B cell (primary cell): ENCODE measurements around the gene CALY. TPM values are rescaled to one million over a fixed set of nuclear protein-coding genes. Genes with fewer than 3 reads are reported as not detected.

Experiments
- ATAC-seq: fragments of 200-7000 bp; cut with Tn5 transposase; one replicate; pipeline ENCODE4 v1.10.0; 2021; ENCODE audit warnings: low read depth, mild to moderate bottlenecking, moderate number of reproducible peaks, moderate library complexity
- CTCF ChIA-PET: fragments of 350-600 bp; sonication (Branson Sonifier 250); formaldehyde crosslinking; loops from one replicate; lab custom pipeline; 2021; ENCODE audit warnings: antibody characterized with exemption, inconsistent platforms; lab: Charles Lee
- POLR2A ChIA-PET: fragments of 350-600 bp; sonication (Branson Sonifier 250); formaldehyde crosslinking; loops from one replicate; lab custom pipeline; 2021; ENCODE audit warnings: antibody characterized with exemption; lab: Charles Lee
- DNase-seq: peaks from one replicate; pipeline ENCODE4 v3.0.0; 2013
- H2AFZ ChIP-seq: 2 replicates; pipeline ENCODE4 v1.6.1; 2012; ENCODE audit warnings: mild to moderate bottlenecking, low read depth, low read length; ENCODE audit not compliant: insufficient read depth, poor library complexity, severe bottlenecking
- H3K27ac ChIP-seq, 2 donors: 1 replicate in 1 of 2; 2 replicates in 1 of 2; pipeline ENCODE4 v1.5.1; 2012 to 2013; ENCODE audit warnings: low read length in 2 of 2, mild to moderate bottlenecking in 2 of 2, moderate library complexity in 1 of 2
- H3K27me3 ChIP-seq, 4 experiments: fragments of 200-600 bp in 1 of 4; sonication (generic) in 1 of 4; replicated peaks in 1 of 4; 1 replicate in 2 of 4; 2 replicates in 2 of 4; pipeline versions ENCODE4 v1.6.1 to v1.7.0; 2013 to 2016; ENCODE audit warnings: low read length in 3 of 4, mild to moderate bottlenecking in 2 of 4, mixed read lengths in 1 of 4, moderate library complexity in 1 of 4; ENCODE audit not compliant: insufficient read depth in 4 of 4, control insufficient read depth in 3 of 4; ENCODE audit errors: control extremely low read depth in 1 of 4
- H3K36me3 ChIP-seq, 2 experiments: replicated peaks in 1 of 2; 1 replicate in 1 of 2; 2 replicates in 1 of 2; pipeline versions ENCODE4 v1.6.1 to v1.7.1; 2013; ENCODE audit warnings: low read length in 1 of 2; ENCODE audit not compliant: insufficient read depth in 2 of 2, control insufficient read depth in 1 of 2; ENCODE audit errors: control extremely low read depth in 1 of 2, extremely low read depth in 1 of 2
- H3K4me1 ChIP-seq, 2 donors: fragments of 200-600 bp in 1 of 2; sonication (generic) in 1 of 2; 1 replicate in 1 of 2; 2 replicates in 1 of 2; pipeline versions ENCODE4 v1.5.1 to v1.6.1; 2013 to 2017; ENCODE audit warnings: low read length in 2 of 2; ENCODE audit not compliant: control insufficient read depth in 2 of 2, insufficient read depth in 2 of 2
- H3K4me2 ChIP-seq: replicated peaks from 2 replicates; pipeline ENCODE3; 2012; ENCODE audit warnings: mild to moderate bottlenecking, low read depth, low read length; ENCODE audit not compliant: poor library complexity, severe bottlenecking
- H3K4me3 ChIP-seq, 5 experiments: fragments of 200-600 bp in 1 of 5; sonication (generic) in 1 of 5; 1 replicate in 3 of 5; 2 replicates in 2 of 5; pipeline versions ENCODE4 v1.5.1 to v1.7.0; 2011 to 2016; ENCODE audit warnings: low read length in 4 of 5, mild to moderate bottlenecking in 4 of 5, low read depth in 2 of 5, control low read depth in 1 of 5, moderate library complexity in 1 of 5; ENCODE audit not compliant: insufficient read depth in 1 of 5; ENCODE audit errors: control extremely low read depth in 1 of 5, extremely low read depth in 1 of 5
- H3K79me2 ChIP-seq: fragments of 200-600 bp; sonication (generic); one replicate; pipeline ENCODE4 v1.6.0; 2016; ENCODE audit warnings: low read length; ENCODE audit not compliant: control insufficient read depth, insufficient read depth
- H3K9ac ChIP-seq: fragments of 200-600 bp; sonication (generic); 2 replicates; pipeline ENCODE4 v1.6.1; 2017; ENCODE audit warnings: mild to moderate bottlenecking, low read length, moderate library complexity
- H3K9me3 ChIP-seq, 3 donors: one replicate each; pipeline versions ENCODE4 v1.6.1 to v1.7.1; 2013; ENCODE audit warnings: low read length in 2 of 3; ENCODE audit not compliant: control insufficient read depth in 2 of 3, insufficient read depth in 1 of 3; ENCODE audit errors: control extremely low read depth in 1 of 3
- H4K20me1 ChIP-seq: 2 replicates; pipeline ENCODE4 v1.6.0; 2012; ENCODE audit warnings: mild to moderate bottlenecking, low read length; ENCODE audit not compliant: insufficient read depth, control insufficient read depth, poor library complexity, severe bottlenecking
- H3K27ac Mint-ChIP-seq: one replicate; pipeline ENCODE4 v1.8.0; 2021; ENCODE audit warnings: mixed read lengths
- H3K27me3 Mint-ChIP-seq: one replicate; pipeline ENCODE4 v1.8.0; 2021; ENCODE audit warnings: mixed read lengths
- H3K4me1 Mint-ChIP-seq: one replicate; pipeline ENCODE4 v1.8.0; 2021; ENCODE audit warnings: mixed read lengths
- H3K4me3 Mint-ChIP-seq: one replicate; pipeline ENCODE4 v1.8.0; 2021; ENCODE audit warnings: mixed read lengths
- H3K9me3 Mint-ChIP-seq: one replicate; pipeline ENCODE4 v1.8.0; 2022; ENCODE audit warnings: mixed read lengths; ENCODE audit not compliant: insufficient read depth
- EZH2 ChIP-seq: IDR thresholded peaks from 2 replicates; pipeline ENCODE4 v1.6.1; 2012; ENCODE audit warnings: borderline replicate concordance, low read depth, mild to moderate bottlenecking, moderate library complexity, low read length; ENCODE audit not compliant: insufficient read depth, poor library complexity, severe bottlenecking
- WGBS: methylation state at CpG from one replicate; pipeline ENCODE4 v1.1.5; 2013; ENCODE audit warnings: missing lambda C conversion rate; ENCODE audit not compliant: insufficient coverage; 5-methylcytosine and 5-hydroxymethylcytosine counted together
- intact Hi-C: fragments of 100-400 bp; cut with micrococcal nuclease; formaldehyde crosslinking; loops from one replicate; pipeline ENCODE4 v1.10.0; 2022
- polyA plus RNA-seq: library from polyadenylated mRNA; depleted of rRNA; stranded (reverse); fragments of >200 nt; gene quantifications from 2 replicates; pipeline ENCODE4 v1.2.3, GENCODE V29; 2012
- total RNA-seq, 2 donors: library from RNA; stranded (reverse); fragments of 120-200 nt in 1 of 2; gene quantifications; 1 replicate in 1 of 2; 2 replicates in 1 of 2; pipeline versions ENCODE4 v1.2.3 to v1.2.4, GENCODE V29; 2013 to 2022
- TF ChIP-seq, protein P1 (sequence below): fragments of 200-600 bp; IDR thresholded peaks from one replicate; pipeline ENCODE4 v1.8.0; 2022; ENCODE audit warnings: antibody characterized with exemption, mild to moderate bottlenecking

Gene CALY
- total and polyA plus RNA-seq, 2 donors (not counting 1 experiment from before 2014, with no cell fraction given) = 0.21 TPM; not detected in 1

DNA sequence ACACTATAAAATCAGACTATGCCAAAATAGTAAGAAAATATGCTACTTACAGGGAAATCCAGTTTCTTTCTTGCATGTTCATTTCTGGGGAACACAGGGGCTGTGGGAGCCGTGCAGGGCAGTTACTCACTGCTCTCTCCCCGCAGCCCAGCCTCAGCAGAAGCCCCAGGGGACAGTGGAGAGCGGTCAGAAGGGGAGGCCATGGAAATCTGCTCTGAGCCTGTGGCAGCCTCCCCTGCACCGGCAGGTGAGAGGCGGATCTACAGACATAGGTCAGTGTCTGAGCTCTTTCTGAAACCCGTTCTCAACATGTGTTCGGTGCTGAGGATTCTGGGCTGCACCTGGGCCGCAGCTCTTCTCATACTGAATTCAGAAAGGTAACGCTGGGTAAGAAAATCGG lies 25.1 kb downstream of the CALY start:
- no peaks in the 10 kb centered on the region for H3K27me3 Mint-ChIP-seq
- ChIA-PET CTCF (interaction anchor here (1.0 kb wide), 1 partner anchor 18 kb away, joined by 3 read pairs; no protein-coding TSS in a partner anchor), POLR2A (no interaction called here)
- Histone ChIP-seq H3K36me3 (peaks cover 0 to 31% of the 10 kb centered on the region in 2 experiments), H3K4me1 (peaks cover 13 to 26% of the 10 kb centered on the region in 2 donors), H3K9me3 (peaks cover 0 to 10% (median 0%) of the 10 kb centered on the region in 3 donors), H2AFZ (no peak overlapping the region), H3K79me2 (peaks cover 21% of the 10 kb centered on the region), H3K4me3 (no peak overlapping the region), H3K27ac (no peak overlapping the region), H3K9ac (no peak overlapping the region), H3K4me2 (no peak overlapping the region), H3K27me3 (no peaks in the 10 kb centered on the region), H4K20me1 (peaks cover 24% of the 10 kb centered on the region)
- DNase-seq = no peak
- no peak for ATAC-seq
- WGBS = 96% methylated on average over 10 of the region's 10 CpGs
- peaks cover 2% of the 10 kb centered on the region for H3K9me3 Mint-ChIP-seq
- H3K4me3 Mint-ChIP-seq = no peak overlapping the region
- H3K27ac Mint-ChIP-seq = no peak overlapping the region
- H3K4me1 Mint-ChIP-seq = peaks cover 26% of the 10 kb centered on the region
- intact Hi-C loops = loop anchor here (5.0 kb wide), 1 partner anchor 211 kb away; no protein-coding TSS in a partner anchor
- TF ChIP-seq, protein P1, sequence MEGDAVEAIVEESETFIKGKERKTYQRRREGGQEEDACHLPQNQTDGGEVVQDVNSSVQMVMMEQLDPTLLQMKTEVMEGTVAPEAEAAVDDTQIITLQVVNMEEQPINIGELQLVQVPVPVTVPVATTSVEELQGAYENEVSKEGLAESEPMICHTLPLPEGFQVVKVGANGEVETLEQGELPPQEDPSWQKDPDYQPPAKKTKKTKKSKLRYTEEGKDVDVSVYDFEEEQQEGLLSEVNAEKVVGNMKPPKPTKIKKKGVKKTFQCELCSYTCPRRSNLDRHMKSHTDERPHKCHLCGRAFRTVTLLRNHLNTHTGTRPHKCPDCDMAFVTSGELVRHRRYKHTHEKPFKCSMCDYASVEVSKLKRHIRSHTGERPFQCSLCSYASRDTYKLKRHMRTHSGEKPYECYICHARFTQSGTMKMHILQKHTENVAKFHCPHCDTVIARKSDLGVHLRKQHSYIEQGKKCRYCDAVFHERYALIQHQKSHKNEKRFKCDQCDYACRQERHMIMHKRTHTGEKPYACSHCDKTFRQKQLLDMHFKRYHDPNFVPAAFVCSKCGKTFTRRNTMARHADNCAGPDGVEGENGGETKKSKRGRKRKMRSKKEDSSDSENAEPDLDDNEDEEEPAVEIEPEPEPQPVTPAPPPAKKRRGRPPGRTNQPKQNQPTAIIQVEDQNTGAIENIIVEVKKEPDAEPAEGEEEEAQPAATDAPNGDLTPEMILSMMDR = no peak
- TF ChIP-seq EZH2 = no peak

DNA sequence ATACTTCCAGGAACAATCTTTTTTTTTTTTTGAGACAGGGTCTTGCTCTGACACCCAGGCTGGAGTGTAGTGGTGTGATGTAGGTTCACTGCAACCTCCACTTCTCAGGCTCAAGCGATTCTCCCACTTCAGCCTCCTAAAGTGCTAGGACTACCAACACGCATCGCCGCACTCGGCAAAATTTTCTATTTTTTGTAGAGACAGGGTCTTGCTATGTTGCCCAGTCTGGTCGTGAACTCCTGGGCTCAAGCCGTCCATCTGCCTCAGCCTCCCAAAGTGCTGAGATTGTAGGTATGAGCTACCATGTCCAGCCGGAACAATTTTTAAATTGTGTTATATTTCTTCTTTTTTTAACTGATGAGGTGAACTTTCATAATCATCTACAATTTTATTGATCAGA lies 25.9 kb downstream of the CALY start:
- intact Hi-C loops = loop anchor here (5.0 kb wide), 1 partner anchor 212 kb away; no protein-coding TSS in a partner anchor
- no peak overlapping the region for H3K27ac ChIP-seq
- no CpG with 5 or more reads among the region's 8 CpGs for WGBS
- Mint-ChIP-seq H3K27me3 (no peaks in the 10 kb centered on the region), H3K9me3 (no peaks in the 10 kb centered on the region), H3K4me1 (peaks cover 31% of the 10 kb centered on the region), H3K27ac (no peak overlapping the region), H3K4me3 (peak overlapping the region; percentile 37)
- no peak overlapping the region for H3K4me3 ChIP-seq
- H3K4me2 ChIP-seq = no peak overlapping the region
- H3K4me1 ChIP-seq = peaks cover 18 to 33% of the 10 kb centered on the region in 2 donors
- H3K9me3 ChIP-seq = peaks cover 0 to 5% (median 0%) of the 10 kb centered on the region in 3 donors
- ATAC-seq = no peak
- ChIA-PET CTCF (interaction anchor here (0.6 to 1.8 kb wide), 2 partner anchors 19 to 409 kb away, joined by 4 to 5 read pairs; no protein-coding TSS in a partner anchor), POLR2A (no interaction called here)
- H3K79me2 ChIP-seq = peaks cover 28% of the 10 kb centered on the region
- H4K20me1 ChIP-seq = peaks cover 30% of the 10 kb centered on the region
- DNase-seq = no peak
- no peak overlapping the region for H2AFZ ChIP-seq
- no peaks in the 10 kb centered on the region for H3K27me3 ChIP-seq
- TF ChIP-seq, protein P1 = no peak
- TF ChIP-seq EZH2 = no peak
- peaks cover 0 to 31% of the 10 kb centered on the region in 2 experiments for H3K36me3 ChIP-seq
- no peak overlapping the region for H3K9ac ChIP-seq
